K562 (cell line): ENCODE measurements around the gene AGPAT4. TPM values are rescaled to one million over a fixed set of nuclear protein-coding genes. Genes with fewer than 3 reads are reported as not detected.
A peak's percentile ranks its signal among the peaks of the same experiment; 100 is the strongest.

Experiments used
- ATF3 ChIP-seq, 2 experiments: fragments of 450-650 bp in 1 of 2; sonication (generic) in 1 of 2; formaldehyde crosslinking in 1 of 2; IDR thresholded peaks in 1 of 2; conservative IDR thresholded peaks in 1 of 2; 2 replicates each; pipeline versions ENCODE4 v1.6.1 to v1.8.1; 2016 to 2023; ENCODE audit warnings: mild to moderate bottlenecking in 2 of 2, moderate library complexity in 2 of 2, inconsistent platforms in 1 of 2, missing genetic modification reagents in 1 of 2
- BRF2 ChIP-seq: IDR thresholded peaks from 3 replicates; pipeline ENCODE4 v1.6.1; 2011; ENCODE audit warnings: borderline replicate concordance, mild to moderate bottlenecking; ENCODE audit not compliant: insufficient read length, insufficient read depth
- FIP1L1 ChIP-seq: fragments of 200-400 bp; formaldehyde crosslinking; IDR thresholded peaks from 2 replicates; pipeline ENCODE4 v1.6.1; 2018; ENCODE audit warnings: mild to moderate bottlenecking, low read depth, low read length; ENCODE audit not compliant: poor library complexity, severe bottlenecking
- FOXA1 ChIP-seq: fragments of 450-650 bp; IDR thresholded peaks from 2 replicates; pipeline ENCODE4 v1.6.1; 2016; ENCODE audit warnings: mild to moderate bottlenecking, borderline replicate concordance
- KAT7 ChIP-seq: sonication (generic); formaldehyde crosslinking; IDR thresholded peaks from 2 replicates; pipeline ENCODE4 v1.8.0; 2022; ENCODE audit warnings: missing genetic modification reagents, mild to moderate bottlenecking, borderline replicate concordance
- MYC ChIP-seq, 2 experiments: fragments of 250-450 bp in 1 of 2; sonication (Bioruptor Pico) in 1 of 2; IDR thresholded peaks; 2 replicates each; pipeline versions ENCODE4 v1.5.1 to v1.6.1; 2012 to 2021; ENCODE audit warnings: low read depth in 2 of 2, borderline replicate concordance in 1 of 2, improper control_type of control experiment in 1 of 2, low read length in 1 of 2, mild to moderate bottlenecking in 1 of 2, moderate library complexity in 1 of 2
- NELFE ChIP-seq: IDR thresholded peaks from 2 replicates; pipeline ENCODE4 v1.6.1; 2011; ENCODE audit warnings: mild to moderate bottlenecking; ENCODE audit not compliant: insufficient read depth, insufficient read length
- PML ChIP-seq: IDR thresholded peaks from 2 replicates; pipeline ENCODE4 v1.6.1; 2012; ENCODE audit warnings: low read length, inconsistent platforms
- RBM25 ChIP-seq: fragments of 200-400 bp; formaldehyde crosslinking; IDR thresholded peaks from 2 replicates; pipeline ENCODE4 v1.6.1; 2018; ENCODE audit warnings: low read length, low read depth, moderate library complexity; ENCODE audit not compliant: severe bottlenecking
- RFX1 ChIP-seq: fragments of 450-650 bp; IDR thresholded peaks from 2 replicates; pipeline ENCODE4 v1.6.1; 2016; ENCODE audit warnings: mild to moderate bottlenecking, moderate library complexity
- SNAPC5 ChIP-seq: fragments of 250-450 bp; sonication (Bioruptor Pico); IDR thresholded peaks from 2 replicates; pipeline ENCODE4 v1.8.0; 2021; ENCODE audit warnings: moderate library complexity, mild to moderate bottlenecking, inconsistent platforms
- SPI1 ChIP-seq: IDR thresholded peaks from 2 replicates; pipeline ENCODE4 v1.6.1; 2011; ENCODE audit warnings: low read depth, low read length, control low read depth, borderline replicate concordance
- TAF15 ChIP-seq: fragments of 200-400 bp; formaldehyde crosslinking; IDR thresholded peaks from 2 replicates; pipeline ENCODE4 v1.6.1; 2017; ENCODE audit warnings: mild to moderate bottlenecking, low read depth, low read length, moderate library complexity
- ZNF766 ChIP-seq: fragments of 200-800 bp; sonication (Bioruptor generic); conservative IDR thresholded peaks from 2 replicates; pipeline ENCODE4 v1.6.1; 2016; ENCODE audit warnings: missing genetic modification characterization, missing compliant biosample characterization
- polyA plus RNA-seq, 8 experiments: library from polyadenylated mRNA; depleted of rRNA in 4 of 8; stranded (reverse) in 5 of 8; unstranded in 3 of 8; fragments of >200 nt; fragmentation: Nextera tagmentation in 2 of 8; fragmentation: Illumina TruSeq in 1 of 8; extraction: Ambion mirVana in 2 of 8; extraction: Trizol in 1 of 8; gene quantifications; 2 replicates each; pipeline versions ENCODE4 v1.2.1 to v1.2.3, GENCODE V29; 2011 to 2014; ENCODE audit warnings: inconsistent platforms in 1 of 8, missing spikeins in 1 of 8
- total RNA-seq, 7 experiments: library from RNA; depleted of rRNA in 6 of 7; stranded (reverse); fragments of >200 nt in 6 of 7; fragmentation: Illumina TruSeq in 2 of 7; extraction: Trizol in 2 of 7; gene quantifications; 2 replicates each; pipeline versions ENCODE4 v1.2.1 to v1.2.3, GENCODE V29; 2011 to 2021; ENCODE audit warnings: low replicate concordance in 1 of 7

AGPAT4 gene
- total and polyA plus RNA-seq, 9 of the 15 experiments (the other 6 are each of a cell fraction or from before 2014, with no cell fraction given), result 2.2 to 15.0 (median 5.7) TPM

- TF ChIP-seq KAT7 (CRISPR knock-in tag) (no peak), ZNF766 (CRISPR knock-in tag) (no peak), NELFE (no peak), RBM25 (no peak), TAF15 (no peak), PML (no peak), ATF3 (IDR thresholded peaks at IDR 0.05) (peak; percentile 62), ATF3 (CRISPR knock-in tag; conservative IDR thresholded peaks at IDR 0.05) (no peak), FIP1L1 (no peak), FOXA1 (no peak), SNAPC5 (no peak), RFX1 (peak; percentile 59), BRF2 (no peak), MYC (IDR thresholded peaks at IDR 0.05; ENCODE audit: low read depth, low read length) (no peak), MYC (CRISPR knock-in tag; IDR thresholded peaks at IDR 0.05; ENCODE audit: borderline replicate concordance, low read depth) (no peak), SPI1 (no peak)
Observed at GRCh38 chr6:161242779-161243693, 30.8 kb downstream of the AGPAT4 start (continued).
